Measurements from ENCODE around the gene RPL35A. TPM values are rescaled to one million over a fixed set of nuclear protein-coding genes. Genes with fewer than 3 reads are reported as not detected.

The RPL35A gene
- total RNA-seq, 1 experiment from 2014 or later, result 1,563 TPM

- Histone ChIP-seq H3K27ac (ENCODE audit: insufficient read length, low read depth, low read length) (no peak overlapping the region), H3T11ph (ENCODE audit: low read length) (no peak overlapping the region), H3K18ac (ENCODE audit: insufficient read length, low read depth, low read length) (no peak overlapping the region), H3K4ac (ENCODE audit: low read depth, low read length) (no peak overlapping the region), H3K4me2 (ENCODE audit: insufficient read depth, insufficient read length, low read length) (no peak overlapping the region), H2BK120ac (ENCODE audit: low read depth, low read length, poor library complexity, severe bottlenecking) (no peak overlapping the region), H3K23me2 (ENCODE audit: insufficient read length, low read depth, low read length, poor library complexity, severe bottlenecking) (no peaks in the 10 kb centered on the region), H2AFZ (ENCODE audit: low read length) (no peak overlapping the region), H4K91ac (ENCODE audit: insufficient read length, low read depth, low read length) (no peak overlapping the region), H3K14ac (ENCODE audit: insufficient read depth, low read length) (no peak overlapping the region), H3K79me2 (ENCODE audit: insufficient read depth, low read length) (no peaks in the 10 kb centered on the region), H2BK12ac (ENCODE audit: insufficient read length, low read depth, low read length) (no peak overlapping the region), H3K4me1 (ENCODE audit: insufficient read depth, low read length) (no peaks in the 10 kb centered on the region), H4K8ac (replicated peaks; ENCODE audit: insufficient read length, low read depth, low read length) (no peak overlapping the region), H2BK15ac (ENCODE audit: low read depth, low read length) (no peak overlapping the region), H3K9me3 (ENCODE audit: control insufficient read depth, low read depth, low read length) (peaks cover 12% of the 10 kb centered on the region), H3K56ac (ENCODE audit: insufficient read length, low read depth, low read length) (no peak overlapping the region), H3K79me1 (ENCODE audit: insufficient read depth, low read depth, low read length, poor library complexity, severe bottlenecking) (no peaks in the 10 kb centered on the region), H2BK20ac (ENCODE audit: low read depth, low read length, poor library complexity, severe bottlenecking) (no peak overlapping the region), H3K9ac (ENCODE audit: extremely low read depth, insufficient read length, low read length) (no peak overlapping the region), H4K5ac (ENCODE audit: insufficient read length, low read depth, low read length) (no peak overlapping the region), H2BK5ac (ENCODE audit: insufficient read length, low read length) (no peak overlapping the region), H2AK5ac (ENCODE audit: insufficient read length, low read length) (no peak overlapping the region), H3K27me3 (ENCODE audit: insufficient read depth, low read length) (no peaks in the 10 kb centered on the region), H3K23ac (ENCODE audit: insufficient read length, low read depth, low read length) (no peak overlapping the region), H4K20me1 (ENCODE audit: control insufficient read depth, insufficient read depth, insufficient read length) (no peaks in the 10 kb centered on the region)
- Mint-ChIP-seq H3K27ac (no peak overlapping the region), H3K36me3 (ENCODE audit: insufficient read depth in 1 of 3, low read depth in 3 of 3) (peaks cover 24 to 28% (median 25%) of the 10 kb centered on the region in 3 experiments), H3K4me1 (0 out of 4 replicates have a peak, but pooled peaks cover 0 to 2% of the 10 kb centered on the region in 2 experiments), H3K27me3 (ENCODE audit: low read depth) (no peaks in the 10 kb centered on the region; the same call in 1 of the 2 replicates), H3K9me3 (peaks cover 35 to 55% of the 10 kb centered on the region in 2 experiments), H3K4me3 (no peak overlapping the region)
- no peak for TF ChIP-seq CTCF (conservative IDR thresholded peaks at IDR 0.05)
- no peak for DNase-seq
- no CpG with 5 or more reads among the region's 3 CpGs for WGBS (ENCODE audit: extremely low coverage, insufficient read length, low lambda C conversion rate)
Measured at GRCh38 chr3:197970588-197970987, 20.6 kb downstream of the RPL35A start.
